ENCODE results near the gene NDRG3.

- TF ChIP-seq, protein P1, sequence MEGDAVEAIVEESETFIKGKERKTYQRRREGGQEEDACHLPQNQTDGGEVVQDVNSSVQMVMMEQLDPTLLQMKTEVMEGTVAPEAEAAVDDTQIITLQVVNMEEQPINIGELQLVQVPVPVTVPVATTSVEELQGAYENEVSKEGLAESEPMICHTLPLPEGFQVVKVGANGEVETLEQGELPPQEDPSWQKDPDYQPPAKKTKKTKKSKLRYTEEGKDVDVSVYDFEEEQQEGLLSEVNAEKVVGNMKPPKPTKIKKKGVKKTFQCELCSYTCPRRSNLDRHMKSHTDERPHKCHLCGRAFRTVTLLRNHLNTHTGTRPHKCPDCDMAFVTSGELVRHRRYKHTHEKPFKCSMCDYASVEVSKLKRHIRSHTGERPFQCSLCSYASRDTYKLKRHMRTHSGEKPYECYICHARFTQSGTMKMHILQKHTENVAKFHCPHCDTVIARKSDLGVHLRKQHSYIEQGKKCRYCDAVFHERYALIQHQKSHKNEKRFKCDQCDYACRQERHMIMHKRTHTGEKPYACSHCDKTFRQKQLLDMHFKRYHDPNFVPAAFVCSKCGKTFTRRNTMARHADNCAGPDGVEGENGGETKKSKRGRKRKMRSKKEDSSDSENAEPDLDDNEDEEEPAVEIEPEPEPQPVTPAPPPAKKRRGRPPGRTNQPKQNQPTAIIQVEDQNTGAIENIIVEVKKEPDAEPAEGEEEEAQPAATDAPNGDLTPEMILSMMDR (IDR thresholded peaks at IDR 0.05): no peak
- no peak for TF ChIP-seq POLR2A (IDR thresholded peaks at IDR 0.05)
These were observed 1.1 kb downstream of the NDRG3 start for GRCh38 chr20:36744764-36745191.

All from vagina (tissue), 2 donors.